Psoas muscle (tissue), 8 donors: ENCODE results near the gene STAT3. TPM values are rescaled to one million over a fixed set of nuclear protein-coding genes. Genes with fewer than 3 reads are reported as not detected.
"Not testable (repeated sequence)": the region's sequence is repeated elsewhere in the genome, so short reads cannot be mapped to it uniquely, and the experiment has no call there.

Experiments used
- ATAC-seq, 4 donors: fragments of 200-7000 bp; cut with Tn5 transposase; one replicate each; pipeline ENCODE4 v1.9.1; 2020; ENCODE audit warnings: moderate library complexity in 3 of 4, mild to moderate bottlenecking in 2 of 4
- DNase-seq, 2 donors: peaks; one replicate each; pipeline ENCODE4 v3.0.0-alpha.2; 2020
- H3K27ac ChIP-seq: fragments of 200-600 bp; one replicate; pipeline ENCODE4 v1.8.0; 2022
- H3K27me3 ChIP-seq, 3 donors: fragments of 200-600 bp in 1 of 3; one replicate each; pipeline versions ENCODE4 v1.6.1 to v1.8.0; 2013 to 2022; ENCODE audit warnings: low read length in 2 of 3, mild to moderate bottlenecking in 2 of 3, moderate library complexity in 1 of 3; ENCODE audit not compliant: insufficient read depth in 3 of 3
- H3K36me3 ChIP-seq, 2 donors: fragments of 200-600 bp in 1 of 2; one replicate each; pipeline versions ENCODE4 v1.6.1 to v1.8.0; 2013 to 2022; ENCODE audit warnings: low read depth in 1 of 2, mild to moderate bottlenecking in 1 of 2, moderate library complexity in 1 of 2; ENCODE audit not compliant: insufficient read depth in 1 of 2
- H3K4me1 ChIP-seq: fragments of 200-600 bp; one replicate; pipeline ENCODE4 v1.8.0; 2022
- H3K4me3 ChIP-seq: fragments of 200-600 bp; one replicate; pipeline ENCODE4 v1.8.0; 2022; ENCODE audit warnings: mild to moderate bottlenecking
- H3K9me3 ChIP-seq: fragments of 200-600 bp; one replicate; pipeline ENCODE4 v1.8.0; 2022
- WGBS, 3 donors: extraction: QIAGEN DNeasy Blood & Tissue Kit; methylation state at CpG; one replicate each; pipeline versions ENCODE4 v1.1.6 to v1.1.7; 2013; 5-methylcytosine and 5-hydroxymethylcytosine counted together
- intact Hi-C, 2 donors: fragments of 100-400 bp; cut with DNase I; formaldehyde crosslinking; loops; one replicate each; pipeline versions ENCODE4 v1.11.0 to v1.14.2; 2022
- polyA plus RNA-seq, 3 donors: library from polyadenylated mRNA; stranded (reverse); fragments of 200-250 nt; gene quantifications; one replicate each; pipeline ENCODE4 v1.2.3, GENCODE V29; 2013
- total RNA-seq, 4 donors: library from RNA; stranded (reverse); fragmentation: NEBNext Ultra II Directional in 2 of 4; extraction: Animal tissue kit (Norgen Biotek cat#: 25700) in 2 of 4; gene quantifications; one replicate each; pipeline versions ENCODE4 v1.2.1 to v1.2.4, GENCODE V29; 2021 to 2023
- TF ChIP-seq, protein P1 (sequence below): fragments of 200-600 bp; IDR thresholded peaks from one replicate; pipeline ENCODE4 v1.8.0; 2022; ENCODE audit warnings: antibody characterized with exemption
- donor health status: healthy with polysubstance abuse.
- donor health status: DM: no; HTN: no; CAD: no; lungs with moderate emphysema.
- donor health status: Bipolar disorder and iron deficiency.
- donor health status: healthy.
- donor health status: DM: yes; HTN: yes; CAD: no.
- donor health status: DM: no; HTN: no; CAD: no.
- donor health status: DM: no; HTN: no; CAD: no.
- donor health status: DM: yes; HTN: yes; CAD: no.

Gene STAT3
- total and polyA plus RNA-seq, 7 donors, result 67.3 to 279 (median 111) TPM

DNA sequence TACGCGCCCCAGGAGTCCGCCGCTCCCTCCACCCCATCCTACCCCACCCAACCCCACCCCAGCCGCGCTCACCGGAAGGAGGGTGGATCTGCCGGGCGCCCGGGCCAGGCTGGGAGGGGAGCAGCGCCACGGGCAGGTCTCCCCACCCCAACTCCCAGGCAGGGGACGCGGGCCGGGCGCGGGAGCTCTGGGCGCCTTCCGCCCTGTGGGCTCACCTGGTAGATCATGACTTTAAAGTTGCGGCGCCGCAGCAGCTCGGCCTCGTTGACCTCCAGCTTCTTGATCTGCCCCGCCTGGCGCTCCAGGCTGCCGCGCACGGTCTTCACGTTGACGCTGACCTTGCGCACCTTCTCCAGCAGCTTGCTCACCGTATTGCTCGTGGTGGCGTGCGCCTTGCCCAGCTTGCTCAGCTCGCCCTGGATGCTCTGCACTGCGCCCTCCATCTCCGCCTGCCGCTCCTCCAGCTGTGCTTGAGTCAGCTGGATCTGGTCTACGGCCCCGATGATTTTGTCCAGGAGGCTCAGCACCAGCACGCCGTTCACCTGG is 34.2 kb upstream of the STAT3 start:
- 0 to 1% (median 1%) methylated on average over 31 to 44 of the region's 44 CpGs for WGBS, 3 donors
- Histone ChIP-seq H3K4me1 (peaks cover 45% of the 10 kb centered on the region), H3K27ac (peak overlapping the region; percentile 94), H3K4me3 (peak overlapping the region; percentile 91), H3K9me3 (no peaks in the 10 kb centered on the region), H3K36me3 (peaks cover 0 to 8% of the 10 kb centered on the region in 2 donors), H3K27me3 (no peaks in the 10 kb centered on the region)
- DNase-seq (peak; percentile 50 to 76), ATAC-seq (peak; percentile 33 to 60 (median 55))
- TF ChIP-seq, protein P1, sequence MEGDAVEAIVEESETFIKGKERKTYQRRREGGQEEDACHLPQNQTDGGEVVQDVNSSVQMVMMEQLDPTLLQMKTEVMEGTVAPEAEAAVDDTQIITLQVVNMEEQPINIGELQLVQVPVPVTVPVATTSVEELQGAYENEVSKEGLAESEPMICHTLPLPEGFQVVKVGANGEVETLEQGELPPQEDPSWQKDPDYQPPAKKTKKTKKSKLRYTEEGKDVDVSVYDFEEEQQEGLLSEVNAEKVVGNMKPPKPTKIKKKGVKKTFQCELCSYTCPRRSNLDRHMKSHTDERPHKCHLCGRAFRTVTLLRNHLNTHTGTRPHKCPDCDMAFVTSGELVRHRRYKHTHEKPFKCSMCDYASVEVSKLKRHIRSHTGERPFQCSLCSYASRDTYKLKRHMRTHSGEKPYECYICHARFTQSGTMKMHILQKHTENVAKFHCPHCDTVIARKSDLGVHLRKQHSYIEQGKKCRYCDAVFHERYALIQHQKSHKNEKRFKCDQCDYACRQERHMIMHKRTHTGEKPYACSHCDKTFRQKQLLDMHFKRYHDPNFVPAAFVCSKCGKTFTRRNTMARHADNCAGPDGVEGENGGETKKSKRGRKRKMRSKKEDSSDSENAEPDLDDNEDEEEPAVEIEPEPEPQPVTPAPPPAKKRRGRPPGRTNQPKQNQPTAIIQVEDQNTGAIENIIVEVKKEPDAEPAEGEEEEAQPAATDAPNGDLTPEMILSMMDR, result no peak
- intact Hi-C loops, result loop anchor here (1.0 to 5.0 kb wide), 3 partner anchors 35 to 100 kb away; partner anchors contain the start of gene ATP6V0A1 (in 1 of the 2)

DNA sequence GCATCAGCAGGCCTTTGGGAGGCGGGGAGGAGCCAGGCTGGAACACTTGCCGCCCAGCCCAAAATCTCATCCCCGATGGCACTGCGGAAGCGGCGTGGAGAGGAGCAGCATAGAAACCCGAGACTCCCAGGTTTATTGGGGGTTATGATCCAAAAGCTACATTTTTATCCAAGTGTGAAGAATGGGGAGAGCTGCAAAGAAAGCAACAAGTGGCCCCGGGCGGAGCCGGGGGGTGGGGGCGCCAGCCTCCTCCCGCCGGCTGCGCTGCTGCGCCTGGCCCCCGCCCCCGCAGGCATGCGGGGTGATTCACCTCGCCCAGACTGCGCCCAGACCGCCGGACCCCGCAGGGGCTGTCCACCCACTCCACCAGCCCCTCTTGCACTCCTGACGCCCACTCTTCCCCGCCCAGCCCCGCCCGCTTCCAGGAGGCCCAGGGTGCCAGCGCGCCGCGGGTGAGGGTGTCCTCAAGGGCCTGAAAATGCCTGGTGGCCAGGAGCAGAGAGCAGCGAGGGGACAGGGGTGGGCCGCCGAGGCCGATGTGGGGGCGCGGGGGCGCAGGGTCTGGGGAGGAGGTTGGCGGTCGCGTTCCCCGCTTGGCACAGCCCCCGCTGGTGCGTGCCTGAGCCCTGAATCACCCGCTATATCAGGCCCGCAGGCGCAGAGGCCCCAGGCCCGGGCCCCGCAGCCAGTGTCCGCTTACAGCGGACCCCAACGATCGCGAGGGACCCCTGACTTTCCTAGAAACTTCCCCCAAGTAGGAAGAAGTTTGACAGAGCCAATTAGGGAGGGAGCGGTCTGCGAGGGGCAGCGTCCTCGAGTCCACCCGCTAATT is 33.5 kb upstream of the STAT3 start:
- Histone ChIP-seq H3K27me3 (no peaks in the 10 kb centered on the region), H3K4me1 (peaks cover 52% of the 10 kb centered on the region)

DNA sequence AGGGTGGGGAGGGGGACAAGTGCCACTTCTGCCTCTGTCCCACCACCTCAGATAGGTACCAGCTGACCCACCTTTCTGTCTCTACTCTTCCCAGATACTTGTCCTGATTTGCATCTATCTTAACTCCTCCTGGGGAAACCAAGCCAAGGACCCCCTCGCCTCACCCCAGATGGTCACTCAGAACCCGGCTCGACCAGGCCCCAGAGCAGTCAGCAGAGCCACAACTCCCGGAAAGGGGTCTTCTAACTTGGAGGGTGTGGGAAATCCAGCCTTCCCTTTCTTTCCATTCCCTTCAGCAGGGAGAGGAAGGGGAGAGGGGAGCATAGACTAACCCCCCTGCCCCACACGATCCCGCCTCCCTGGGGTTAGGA is 32.9 kb upstream of the STAT3 start:
- no peaks in the 10 kb centered on the region for H3K27me3 ChIP-seq
- intact Hi-C loops, result loop anchor here (5.0 kb wide), 2 partner anchors 36 to 101 kb away; partner anchors contain the start of gene ATP6V0A1 (in 1 of the 2)
- no peak for ATAC-seq
- H3K36me3 ChIP-seq, result peaks cover 0 to 9% of the 10 kb centered on the region in 2 donors
- H3K27ac ChIP-seq, result peak overlapping the region; percentile 94
- peak overlapping the region; percentile 91 for H3K4me3 ChIP-seq
- TF ChIP-seq, protein P1, result no peak
- 17 to 32% (median 27%) methylated on average over 6 of the region's 6 CpGs for WGBS, 3 donors
- H3K9me3 ChIP-seq, result no peaks in the 10 kb centered on the region
- H3K4me1 ChIP-seq, result peaks cover 58% of the 10 kb centered on the region
- DNase-seq, result no peak

More for the DNA sequence above, 33.5 kb upstream of the STAT3 start:
- intact Hi-C loops, result loop anchor here (1.0 to 5.0 kb wide), 3 partner anchors 36 to 101 kb away; partner anchors contain the start of gene ATP6V0A1 (in 1 of the 2)
- DNase-seq, result peak; percentile 78 to 86
- H3K36me3 ChIP-seq, result peaks cover 0 to 9% of the 10 kb centered on the region in 2 donors
- TF ChIP-seq, protein P1, result no peak
- H3K9me3 ChIP-seq, result no peaks in the 10 kb centered on the region
- peak overlapping the region; percentile 94 for H3K27ac ChIP-seq
- peak overlapping the region; percentile 91 for H3K4me3 ChIP-seq
- ATAC-seq, result peak; percentile 70 to 73 (median 70)
- 1 to 2% (median 1%) methylated on average over 37 to 59 of the region's 59 CpGs for WGBS, 3 donors

DNA sequence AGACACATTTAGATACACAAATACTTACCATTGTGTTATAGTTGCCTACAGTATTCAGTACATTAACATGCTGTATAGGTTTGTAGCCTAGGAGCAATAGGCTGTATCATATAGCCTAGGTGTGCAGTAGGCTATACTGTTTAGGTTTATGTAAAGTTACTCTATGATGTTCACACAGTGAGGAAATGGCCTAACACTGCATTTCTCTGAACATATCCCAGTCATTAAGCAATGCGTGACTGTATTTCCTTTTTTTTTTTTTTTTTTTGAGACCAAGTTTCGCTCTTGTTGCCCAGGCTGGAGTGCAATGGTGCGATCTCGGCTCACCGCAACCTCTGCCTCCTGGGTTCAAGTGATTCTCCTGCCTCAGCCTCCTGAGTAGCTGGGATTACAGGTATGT is 29.7 kb upstream of the STAT3 start:
- peak overlapping the region; percentile 42 for H3K4me3 ChIP-seq
- WGBS, 3 donors, result 78 to 90% (median 87%) methylated on average over 5 of the region's 5 CpGs
- H3K36me3 ChIP-seq, result peaks cover 0 to 13% of the 10 kb centered on the region in 2 donors
- peaks cover 66% of the 10 kb centered on the region for H3K4me1 ChIP-seq
- H3K9me3 ChIP-seq, DNase-seq, ATAC-seq, intact Hi-C loops, H3K27me3 ChIP-seq: not testable (repeated sequence)
- H3K27ac ChIP-seq, result peak overlapping the region; percentile 94
